ENCODE data around the gene CNOT4. TPM values are rescaled to one million over a fixed set of nuclear protein-coding genes. Genes with fewer than 3 reads are reported as not detected.
"Not testable (repeated sequence)": the region's sequence is repeated elsewhere in the genome, so short reads cannot be mapped to it uniquely, and the experiment has no call there.

CNOT4 gene
- total RNA-seq, 2 donors from 2014 or later: 21.7 to 25.4 TPM

DNA sequence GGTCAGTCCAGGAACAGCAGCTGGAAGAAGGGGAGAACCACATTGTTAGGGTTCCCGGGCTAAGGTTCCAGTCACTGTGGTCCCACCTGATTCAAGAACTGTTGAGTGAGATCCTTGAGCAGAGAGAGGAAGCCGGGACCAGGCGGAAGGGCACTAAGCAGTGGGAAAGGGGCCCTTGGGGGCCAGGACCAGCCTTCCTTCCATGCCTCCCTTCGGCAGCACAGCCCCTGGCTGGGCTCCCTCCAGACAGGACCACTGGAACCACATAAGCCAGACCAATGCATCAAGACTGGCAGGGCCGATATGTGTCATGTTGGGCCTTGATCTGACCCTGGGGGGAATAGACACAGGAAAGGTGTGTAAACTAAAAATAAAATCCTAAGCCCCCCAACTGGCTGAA lies 172.4 kb downstream of the CNOT4 start:
- Mint-ChIP-seq H3K27ac (peak overlapping the region in 1 of 2 donors; percentile 8), H3K36me3 (no peaks in the 10 kb centered on the region), H3K9me3 (no peaks in the 10 kb centered on the region)
- DNase-seq (ENCODE audit: low spot score in 2 of 2) (no peak), ATAC-seq (no peak)

DNA sequence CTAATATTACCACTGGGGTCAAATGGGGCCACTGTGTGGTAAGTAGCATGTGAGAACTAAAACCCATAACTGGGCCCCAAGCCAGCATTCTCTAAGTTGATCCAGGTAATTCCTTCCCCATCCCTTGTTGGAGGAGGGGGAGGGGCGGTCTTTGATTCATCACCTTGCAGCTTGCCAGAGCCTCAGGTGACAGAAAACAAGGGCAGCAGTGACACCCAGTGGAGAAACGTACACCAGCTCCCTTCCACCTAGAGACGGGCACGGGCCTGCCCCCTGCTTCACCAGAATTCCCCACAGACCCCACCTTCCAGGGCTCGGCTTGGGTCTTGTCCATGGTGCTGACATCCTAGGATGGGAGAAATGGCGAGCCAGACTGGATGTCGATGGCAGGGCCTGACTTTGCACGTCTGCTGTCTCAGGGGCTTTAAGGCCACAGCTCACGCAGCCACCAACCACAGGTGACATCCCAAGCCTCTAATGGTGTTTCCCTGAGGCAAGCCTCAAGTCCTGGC lies 174.2 kb downstream of the CNOT4 start:
- peak; percentile 65 to 74 for ATAC-seq

DNA sequence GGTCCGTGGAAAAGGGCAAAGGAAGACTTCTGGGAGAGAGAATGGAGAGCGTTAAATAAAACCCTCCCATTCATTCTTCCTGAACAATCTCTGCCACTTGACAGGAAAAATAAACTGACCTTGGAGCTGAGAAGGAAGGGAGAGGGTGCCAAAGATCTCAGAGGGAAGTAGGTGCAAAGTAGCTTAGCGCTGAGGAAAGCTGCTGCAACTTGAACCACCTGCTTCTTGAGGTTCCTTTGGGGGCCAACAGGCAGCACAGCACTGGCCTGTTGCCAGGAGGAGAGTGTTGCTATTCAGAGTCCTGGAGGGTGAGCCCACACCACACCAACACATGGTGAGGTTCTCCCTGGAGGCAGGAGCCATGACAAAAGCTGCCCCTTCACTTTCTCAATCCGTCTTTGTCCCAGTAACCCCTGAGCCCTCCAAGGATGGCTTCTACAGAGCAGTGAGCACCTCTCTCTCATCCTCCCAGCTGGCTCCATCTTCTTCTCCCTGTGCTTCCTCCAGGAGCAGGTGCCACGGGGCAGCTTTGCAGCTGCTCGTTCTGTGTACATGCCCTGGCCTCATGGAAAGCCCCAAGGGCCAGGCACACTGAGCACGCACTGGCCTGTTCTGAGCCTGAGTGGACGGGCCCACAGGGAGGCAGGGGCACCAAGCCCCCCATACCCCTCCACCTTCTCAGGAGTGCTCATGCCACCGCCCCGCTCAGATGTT lies 174.9 kb downstream of the CNOT4 start:
- peak overlapping the region in 1 of 2 donors; percentile 43 for H3K27ac Mint-ChIP-seq
- ATAC-seq: peak in 1 of 2 donors; percentile 7
- H3K9me3 Mint-ChIP-seq: peaks cover 0 to 8% of the 10 kb centered on the region in 2 donors
- peaks cover 0 to 10% of the 10 kb centered on the region in 2 donors for H3K36me3 Mint-ChIP-seq
- DNase-seq (ENCODE audit: low spot score in 2 of 2): no peak

More for the DNA sequence above, 174.2 kb downstream of the CNOT4 start:
- H3K27ac Mint-ChIP-seq: peak overlapping the region in 1 of 2 donors; percentile 43
- peaks cover 0 to 8% of the 10 kb centered on the region in 2 donors for H3K9me3 Mint-ChIP-seq
- peak in 1 of 2 donors; percentile 17 for DNase-seq (ENCODE audit: low spot score in 2 of 2)
- peaks cover 0 to 10% of the 10 kb centered on the region in 2 donors for H3K36me3 Mint-ChIP-seq

DNA sequence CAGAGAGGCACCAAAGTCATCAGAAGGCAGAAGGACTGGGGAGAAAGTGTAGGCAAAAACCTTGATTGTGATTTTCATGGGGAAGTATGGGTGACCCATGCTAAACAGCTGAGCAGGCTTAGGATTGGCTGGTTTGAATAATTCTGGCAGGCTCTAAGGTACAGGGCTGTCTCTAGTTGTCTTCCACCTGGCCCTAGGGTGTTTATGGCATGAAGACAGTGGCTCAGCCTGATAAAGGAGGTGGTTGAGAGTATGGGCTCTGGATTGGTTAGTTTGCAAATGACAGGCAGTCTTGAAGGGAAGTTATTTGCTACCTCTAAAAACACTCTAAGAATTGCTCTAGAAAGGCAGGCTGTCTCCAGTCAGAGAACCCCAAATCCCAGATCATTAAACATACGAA lies 176.0 kb downstream of the CNOT4 start:
- no peak for ATAC-seq
- Mint-ChIP-seq H3K9me3 (peaks cover 0 to 8% of the 10 kb centered on the region in 2 donors), H3K36me3 (peaks cover 0 to 10% of the 10 kb centered on the region in 2 donors), H3K27ac (peak overlapping the region in 1 of 2 donors; percentile 17)
- no peak for DNase-seq (ENCODE audit: low spot score in 2 of 2)

- peak overlapping the region in 1 of 2 donors; percentile 17 for H3K27ac Mint-ChIP-seq
- no peak for DNase-seq (ENCODE audit: low spot score in 2 of 2)
- H3K36me3 Mint-ChIP-seq: peaks cover 0 to 10% of the 10 kb centered on the region in 2 donors
- ATAC-seq: peak; percentile 74 to 84
- peaks cover 0 to 8% of the 10 kb centered on the region in 2 donors for H3K9me3 Mint-ChIP-seq
Measured at GRCh38 chr7:135333200-135333599, 176.7 kb downstream of the CNOT4 start.

GRCh38 chr7:135330088-135330487 lies 179.8 kb downstream of the CNOT4 start:
- peak in 1 of 2 donors; percentile 21 for ATAC-seq
- Mint-ChIP-seq H3K36me3 (peaks cover 0 to 10% of the 10 kb centered on the region in 2 donors), H3K27ac (no peak overlapping the region), H3K9me3 (peaks cover 5 to 16% of the 10 kb centered on the region in 2 donors)
- no peak for DNase-seq (ENCODE audit: low spot score in 2 of 2)

DNA sequence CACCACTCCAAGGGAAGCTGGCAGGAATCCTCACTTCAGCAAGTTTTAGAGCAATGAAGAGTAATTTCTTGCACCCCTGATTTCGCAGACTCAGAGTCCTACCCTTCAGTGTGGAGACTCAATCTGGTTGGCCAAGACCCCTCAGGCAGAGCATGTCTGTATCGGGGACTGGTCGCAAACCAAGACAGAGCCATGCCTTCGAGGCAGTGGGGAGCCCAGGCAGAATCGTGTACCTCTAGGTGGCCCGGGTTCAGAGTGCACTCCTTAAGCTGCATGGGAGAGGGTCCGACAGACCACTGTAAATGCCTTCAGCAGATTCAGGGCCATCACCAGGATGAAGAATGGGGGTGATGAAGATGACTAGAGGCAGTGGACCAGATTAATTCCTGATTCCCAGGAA lies 181.4 kb downstream of the CNOT4 start:
- peaks cover 9 to 25% of the 10 kb centered on the region in 2 donors for H3K9me3 Mint-ChIP-seq
- no peak for ATAC-seq
- DNase-seq (ENCODE audit: low spot score in 2 of 2): no peak
- no peak overlapping the region for H3K27ac Mint-ChIP-seq
- H3K36me3 Mint-ChIP-seq: peaks cover 0 to 18% of the 10 kb centered on the region in 2 donors

DNA sequence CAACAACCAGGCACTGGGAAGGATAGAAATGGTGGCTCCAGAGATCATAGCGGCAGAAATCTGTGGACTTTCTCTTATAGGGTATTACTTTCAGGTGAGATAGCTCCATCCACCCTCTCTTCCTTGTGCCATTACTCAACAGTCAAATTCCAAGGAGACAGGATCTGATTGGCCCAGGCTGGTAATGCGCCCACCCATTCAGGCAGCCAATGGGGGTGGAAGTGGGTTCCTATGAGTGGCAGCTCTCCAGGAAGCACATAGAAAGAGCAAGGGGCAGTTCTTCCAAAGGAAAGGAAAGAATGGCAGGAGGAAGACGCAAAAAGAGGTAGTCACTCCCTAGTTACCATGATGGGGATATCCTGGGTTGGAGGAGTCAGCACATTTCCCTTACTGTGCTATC lies 181.8 kb downstream of the CNOT4 start:
- H3K36me3 Mint-ChIP-seq: peaks cover 0 to 18% of the 10 kb centered on the region in 2 donors
- ATAC-seq (no peak), DNase-seq (ENCODE audit: low spot score in 2 of 2) (no peak)
- peaks cover 9 to 25% of the 10 kb centered on the region in 2 donors for H3K9me3 Mint-ChIP-seq
- no peak overlapping the region for H3K27ac Mint-ChIP-seq

- Mint-ChIP-seq H3K27ac (no peak overlapping the region), H3K9me3 (peaks cover 9 to 25% of the 10 kb centered on the region in 2 donors), H3K36me3 (peaks cover 0 to 18% of the 10 kb centered on the region in 2 donors)
- ATAC-seq: no peak
- DNase-seq (ENCODE audit: low spot score in 2 of 2): no peak
Measured at GRCh38 chr7:135327458-135327857, 182.4 kb downstream of the CNOT4 start.

GRCh38 chr7:135326636-135327280 lies 183.1 kb downstream of the CNOT4 start:
- no peak for DNase-seq (ENCODE audit: low spot score in 2 of 2)
- peaks cover 9 to 25% of the 10 kb centered on the region in 2 donors for H3K9me3 Mint-ChIP-seq
- peaks cover 0 to 14% of the 10 kb centered on the region in 2 donors for H3K36me3 Mint-ChIP-seq
- no peak for ATAC-seq
- no peak overlapping the region for H3K27ac Mint-ChIP-seq

GRCh38 chr7:135322571-135323340 lies 187.1 kb downstream of the CNOT4 start:
- ATAC-seq (no peak), DNase-seq (ENCODE audit: low spot score in 2 of 2) (no peak)
- Mint-ChIP-seq H3K36me3 (peaks cover 0 to 8% of the 10 kb centered on the region in 2 donors), H3K27ac (no peak overlapping the region), H3K9me3 (peaks cover 9 to 17% of the 10 kb centered on the region in 2 donors)

- Mint-ChIP-seq H3K36me3 (peaks cover 0 to 8% of the 10 kb centered on the region in 2 donors), H3K9me3 (peaks cover 9 to 17% of the 10 kb centered on the region in 2 donors), H3K27ac (no peak overlapping the region)
- DNase-seq (ENCODE audit: low spot score in 2 of 2): no peak
- ATAC-seq: no peak
Measured at GRCh38 chr7:135321556-135321955, 188.3 kb downstream of the CNOT4 start.

- DNase-seq (ENCODE audit: low spot score in 2 of 2); H3K27ac Mint-ChIP-seq; H3K36me3 Mint-ChIP-seq; ATAC-seq: not testable (repeated sequence)
- H3K9me3 Mint-ChIP-seq: peaks cover 9 to 15% of the 10 kb centered on the region in 2 donors
Measured at GRCh38 chr7:135320953-135321352, 188.9 kb downstream of the CNOT4 start.

DNA sequence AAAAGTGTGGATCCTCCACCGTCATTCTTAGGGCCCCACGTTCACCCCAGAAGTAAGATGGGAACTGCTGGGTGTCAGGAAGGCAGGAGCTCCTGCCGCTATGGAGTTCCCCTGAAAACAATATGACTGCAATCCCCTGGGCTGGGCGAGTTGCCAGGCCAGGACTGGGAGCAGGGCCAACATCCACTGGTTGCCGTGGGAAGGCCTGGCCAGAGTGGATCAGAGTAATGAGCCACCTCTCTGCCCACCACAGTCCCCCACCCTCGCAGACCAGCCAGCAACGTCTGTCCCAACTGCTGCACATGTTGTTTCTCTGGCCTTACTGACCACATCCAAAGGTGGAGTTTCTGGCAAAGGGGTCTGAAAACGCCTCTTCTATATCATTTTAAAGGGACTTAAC lies 189.6 kb downstream of the CNOT4 start:
- no peak overlapping the region for H3K27ac Mint-ChIP-seq
- peaks cover 0 to 8% of the 10 kb centered on the region in 2 donors for H3K36me3 Mint-ChIP-seq

GRCh38 chr7:135317676-135318325 lies 192.1 kb downstream of the CNOT4 start:
- Mint-ChIP-seq H3K9me3 (no peaks in the 10 kb centered on the region), H3K27ac (no peak overlapping the region), H3K36me3 (no peaks in the 10 kb centered on the region)
- DNase-seq (ENCODE audit: low spot score in 2 of 2): no peak
- no peak for ATAC-seq

More for the DNA sequence above, 189.6 kb downstream of the CNOT4 start:
- DNase-seq (ENCODE audit: low spot score in 2 of 2): no peak
- no peak for ATAC-seq
- peaks cover 4 to 9% of the 10 kb centered on the region in 2 donors for H3K9me3 Mint-ChIP-seq

DNA sequence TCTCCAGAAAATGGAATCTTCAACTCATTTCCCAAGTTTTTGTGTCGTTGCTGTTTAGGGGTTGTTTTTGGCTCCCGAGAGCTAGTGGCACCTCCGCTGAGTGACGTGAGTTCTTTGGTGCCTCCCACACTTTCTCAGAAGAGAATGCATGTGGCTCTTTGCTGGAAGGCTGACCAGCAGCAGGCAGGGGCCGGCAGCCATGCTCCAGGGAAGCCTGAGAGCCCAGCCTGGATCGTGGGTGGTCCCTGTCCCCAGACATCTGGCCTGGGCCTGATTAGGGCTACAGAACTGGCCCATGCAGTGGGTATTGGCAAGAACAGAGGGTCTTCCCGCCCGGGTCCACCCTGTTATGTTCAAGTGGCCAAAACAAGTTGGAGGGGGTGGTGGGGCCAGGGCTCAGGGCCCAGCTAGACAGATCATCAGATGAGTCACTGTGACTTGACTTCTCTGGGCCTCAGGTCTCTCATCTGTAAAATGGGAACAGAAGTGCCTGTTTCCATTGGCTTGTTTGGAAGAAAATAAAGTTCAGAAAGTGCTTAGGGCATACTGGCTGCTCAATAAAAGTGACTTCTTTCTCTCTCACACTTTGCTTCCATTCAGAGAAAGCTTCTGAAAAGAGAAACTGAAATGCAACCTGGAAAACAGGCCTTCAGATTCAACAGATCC lies 193.1 kb downstream of the CNOT4 start:
- Mint-ChIP-seq H3K9me3 (no peaks in the 10 kb centered on the region), H3K27ac (no peak overlapping the region), H3K36me3 (no peaks in the 10 kb centered on the region)
- ATAC-seq (no peak), DNase-seq (ENCODE audit: low spot score in 2 of 2) (no peak)

Data from activated naive CD4-positive, alpha-beta T cell treated with anti-CD3 and anti-CD28 coated beads, Interleukin-2, amount 50 U/mL, for 72 hours (primary cell).